HL-60 (cell line): ENCODE data around the gene REG3G.

ENCODE experiments used
- POLR2AphosphoS5 ChIP-seq: IDR thresholded peaks from 2 replicates; pipeline ENCODE4 v1.6.1; 2012; ENCODE audit warnings: low read depth
- TF ChIP-seq, protein P1 (sequence below): IDR thresholded peaks from one replicate; pipeline ENCODE4 v1.5.1; 2011; ENCODE audit warnings: low read length, control low read depth, inconsistent platforms; ENCODE audit not compliant: insufficient read depth
- TF ChIP-seq, protein P2 (sequence below): IDR thresholded peaks from 2 replicates; pipeline ENCODE4 v1.6.1; 2012; ENCODE audit warnings: low read depth; ENCODE audit not compliant: insufficient replicate concordance

DNA sequence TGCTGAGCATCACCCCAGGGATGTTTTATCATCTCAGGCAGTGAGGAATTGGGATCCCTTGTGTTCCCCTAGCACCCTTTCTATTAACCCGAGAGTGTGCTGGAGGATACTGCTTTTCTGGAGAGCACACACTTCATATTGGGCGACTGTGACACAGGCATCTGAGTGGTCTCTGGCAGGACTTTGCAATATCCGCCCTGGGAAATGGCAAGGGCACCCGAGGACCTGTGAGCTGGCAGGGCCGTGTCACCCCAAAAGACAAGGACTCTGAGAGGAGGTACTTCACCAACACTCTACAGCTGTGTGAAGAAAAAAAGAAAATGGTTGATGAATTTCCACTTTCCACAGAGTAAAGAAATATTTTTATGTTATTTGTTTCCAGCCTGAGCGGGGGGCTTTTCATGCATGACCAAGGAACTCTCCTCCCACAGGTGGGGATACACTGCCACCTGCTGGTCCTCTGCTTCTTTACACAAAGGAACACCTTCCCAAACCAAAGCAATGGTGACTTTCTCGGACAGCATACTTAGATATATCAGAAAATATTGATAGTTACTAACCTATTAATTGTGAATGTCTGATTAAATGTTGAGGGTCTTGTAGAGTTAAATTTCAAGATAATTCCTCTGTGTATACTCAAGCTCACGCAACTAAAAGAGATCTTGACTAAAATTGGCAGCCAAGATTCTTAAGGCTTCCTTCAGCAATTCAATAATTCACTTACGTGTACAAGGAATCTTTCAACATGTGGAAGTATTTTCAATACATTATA is 45.9 kb upstream of the REG3G start:
- TF ChIP-seq, protein P1, sequence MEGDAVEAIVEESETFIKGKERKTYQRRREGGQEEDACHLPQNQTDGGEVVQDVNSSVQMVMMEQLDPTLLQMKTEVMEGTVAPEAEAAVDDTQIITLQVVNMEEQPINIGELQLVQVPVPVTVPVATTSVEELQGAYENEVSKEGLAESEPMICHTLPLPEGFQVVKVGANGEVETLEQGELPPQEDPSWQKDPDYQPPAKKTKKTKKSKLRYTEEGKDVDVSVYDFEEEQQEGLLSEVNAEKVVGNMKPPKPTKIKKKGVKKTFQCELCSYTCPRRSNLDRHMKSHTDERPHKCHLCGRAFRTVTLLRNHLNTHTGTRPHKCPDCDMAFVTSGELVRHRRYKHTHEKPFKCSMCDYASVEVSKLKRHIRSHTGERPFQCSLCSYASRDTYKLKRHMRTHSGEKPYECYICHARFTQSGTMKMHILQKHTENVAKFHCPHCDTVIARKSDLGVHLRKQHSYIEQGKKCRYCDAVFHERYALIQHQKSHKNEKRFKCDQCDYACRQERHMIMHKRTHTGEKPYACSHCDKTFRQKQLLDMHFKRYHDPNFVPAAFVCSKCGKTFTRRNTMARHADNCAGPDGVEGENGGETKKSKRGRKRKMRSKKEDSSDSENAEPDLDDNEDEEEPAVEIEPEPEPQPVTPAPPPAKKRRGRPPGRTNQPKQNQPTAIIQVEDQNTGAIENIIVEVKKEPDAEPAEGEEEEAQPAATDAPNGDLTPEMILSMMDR = peak; percentile 45
- TF ChIP-seq POLR2AphosphoS5 = no peak
- TF ChIP-seq, protein P2, sequence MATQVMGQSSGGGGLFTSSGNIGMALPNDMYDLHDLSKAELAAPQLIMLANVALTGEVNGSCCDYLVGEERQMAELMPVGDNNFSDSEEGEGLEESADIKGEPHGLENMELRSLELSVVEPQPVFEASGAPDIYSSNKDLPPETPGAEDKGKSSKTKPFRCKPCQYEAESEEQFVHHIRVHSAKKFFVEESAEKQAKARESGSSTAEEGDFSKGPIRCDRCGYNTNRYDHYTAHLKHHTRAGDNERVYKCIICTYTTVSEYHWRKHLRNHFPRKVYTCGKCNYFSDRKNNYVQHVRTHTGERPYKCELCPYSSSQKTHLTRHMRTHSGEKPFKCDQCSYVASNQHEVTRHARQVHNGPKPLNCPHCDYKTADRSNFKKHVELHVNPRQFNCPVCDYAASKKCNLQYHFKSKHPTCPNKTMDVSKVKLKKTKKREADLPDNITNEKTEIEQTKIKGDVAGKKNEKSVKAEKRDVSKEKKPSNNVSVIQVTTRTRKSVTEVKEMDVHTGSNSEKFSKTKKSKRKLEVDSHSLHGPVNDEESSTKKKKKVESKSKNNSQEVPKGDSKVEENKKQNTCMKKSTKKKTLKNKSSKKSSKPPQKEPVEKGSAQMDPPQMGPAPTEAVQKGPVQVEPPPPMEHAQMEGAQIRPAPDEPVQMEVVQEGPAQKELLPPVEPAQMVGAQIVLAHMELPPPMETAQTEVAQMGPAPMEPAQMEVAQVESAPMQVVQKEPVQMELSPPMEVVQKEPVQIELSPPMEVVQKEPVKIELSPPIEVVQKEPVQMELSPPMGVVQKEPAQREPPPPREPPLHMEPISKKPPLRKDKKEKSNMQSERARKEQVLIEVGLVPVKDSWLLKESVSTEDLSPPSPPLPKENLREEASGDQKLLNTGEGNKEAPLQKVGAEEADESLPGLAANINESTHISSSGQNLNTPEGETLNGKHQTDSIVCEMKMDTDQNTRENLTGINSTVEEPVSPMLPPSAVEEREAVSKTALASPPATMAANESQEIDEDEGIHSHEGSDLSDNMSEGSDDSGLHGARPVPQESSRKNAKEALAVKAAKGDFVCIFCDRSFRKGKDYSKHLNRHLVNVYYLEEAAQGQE = no peak
